SIG-M5 (cell line): ENCODE results near the gene CUL9.

ENCODE experiments used
- DNase-seq: peaks from one replicate; lab custom pipeline; 2025; lab: John Stamatoyannopoulos, UW

The CUL9 gene

DNA sequence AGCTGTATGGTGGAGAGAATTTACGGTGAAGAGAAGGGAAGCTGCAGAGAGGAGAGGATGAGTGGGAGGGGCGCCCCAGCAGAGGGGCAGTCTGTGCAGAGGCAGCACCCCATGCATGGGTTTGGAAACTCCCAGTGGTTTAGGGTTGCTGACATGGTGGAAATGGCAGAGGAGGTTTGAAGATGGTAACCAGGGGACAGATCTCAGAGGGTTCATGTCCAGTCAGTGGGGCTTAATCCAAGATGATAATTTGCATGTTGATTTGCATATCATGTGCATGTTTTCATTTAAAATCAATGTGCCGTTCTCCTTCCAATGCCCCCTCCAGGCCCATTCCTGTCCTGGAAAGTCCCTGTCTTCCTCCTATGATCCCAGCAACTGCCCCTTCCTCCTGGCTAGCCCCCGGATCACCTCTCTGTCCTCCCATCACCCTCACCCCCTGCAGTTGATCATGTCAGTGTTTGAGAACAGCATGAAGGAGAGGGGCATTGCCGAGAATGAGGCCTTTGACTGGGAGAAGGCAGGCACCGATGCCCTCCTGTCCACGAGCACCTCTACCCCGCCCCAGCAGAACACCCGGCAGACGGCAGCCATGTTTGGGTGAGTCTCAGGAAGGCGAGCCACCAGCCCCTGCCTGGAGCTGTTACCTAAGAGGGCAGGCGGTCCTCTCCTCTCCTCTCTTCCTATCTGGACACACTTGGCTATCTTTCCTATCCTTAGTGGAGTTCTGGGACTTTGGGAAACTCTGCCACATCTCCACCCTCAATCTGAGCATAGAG is 75.6 kb downstream of the CUL9 start:
- no peak for DNase-seq

DNA sequence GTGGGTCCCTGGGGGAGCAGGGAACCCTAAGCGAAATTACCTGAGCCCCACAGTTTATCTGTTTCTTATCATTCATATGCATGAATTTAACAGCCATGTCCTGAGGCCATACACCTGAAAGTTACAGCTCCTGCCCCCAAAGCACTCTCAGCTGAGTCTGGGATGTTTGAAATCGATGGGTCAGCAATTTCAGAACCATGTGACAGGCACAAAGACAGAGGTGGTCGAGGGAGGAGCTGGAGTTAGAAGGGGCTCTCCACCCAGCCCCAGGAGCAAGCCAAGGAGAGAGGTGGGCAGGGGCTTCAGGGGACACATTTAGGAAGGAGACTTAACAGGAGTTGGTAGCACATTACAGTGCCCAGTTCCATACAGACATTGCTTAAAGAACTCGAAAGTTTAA is 76.2 kb downstream of the CUL9 start:
- DNase-seq: no peak

DNA sequence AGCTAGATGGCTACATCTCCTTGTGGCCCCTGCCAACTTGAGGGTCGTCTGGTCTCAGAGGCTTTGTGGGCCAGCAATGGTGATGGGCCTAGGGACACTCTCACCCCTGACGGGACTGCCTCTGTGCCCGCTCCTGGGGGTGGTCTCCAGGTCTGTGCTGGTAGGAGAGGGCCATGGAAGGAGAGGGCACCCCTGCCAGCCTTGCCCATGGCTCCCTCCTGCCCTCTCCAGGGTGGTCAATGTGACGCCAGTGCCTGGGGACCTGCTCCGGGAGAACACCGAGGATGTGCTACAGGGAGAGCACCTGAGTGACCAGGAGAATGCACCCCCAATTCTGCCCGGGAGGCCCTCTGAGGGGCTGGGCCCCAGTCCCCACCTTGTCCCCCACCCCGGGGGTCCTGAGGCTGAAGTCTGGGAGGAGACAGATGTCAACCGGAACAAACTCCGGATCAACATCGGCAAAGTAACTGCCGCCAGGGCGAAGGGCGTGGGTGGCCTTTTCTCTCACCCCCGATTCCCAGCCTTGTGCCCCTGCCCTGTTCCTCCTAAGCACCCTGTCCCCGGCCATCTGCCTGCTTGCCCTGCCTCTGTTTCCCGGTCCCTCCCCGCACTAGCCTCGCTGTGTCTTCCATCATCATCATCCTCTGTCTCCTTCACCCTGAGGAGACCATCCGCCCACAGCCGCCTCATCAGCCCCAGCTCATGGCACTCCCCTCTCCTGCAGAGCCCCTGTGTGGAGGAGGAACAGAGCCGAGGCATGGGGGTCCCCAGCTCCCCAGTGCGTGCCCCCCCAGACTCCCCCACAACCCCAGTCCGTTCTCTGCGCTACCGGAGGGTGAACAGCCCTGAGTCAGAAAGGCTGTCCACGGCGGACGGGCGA is 77.1 kb downstream of the CUL9 start:
- no peak for DNase-seq

DNA sequence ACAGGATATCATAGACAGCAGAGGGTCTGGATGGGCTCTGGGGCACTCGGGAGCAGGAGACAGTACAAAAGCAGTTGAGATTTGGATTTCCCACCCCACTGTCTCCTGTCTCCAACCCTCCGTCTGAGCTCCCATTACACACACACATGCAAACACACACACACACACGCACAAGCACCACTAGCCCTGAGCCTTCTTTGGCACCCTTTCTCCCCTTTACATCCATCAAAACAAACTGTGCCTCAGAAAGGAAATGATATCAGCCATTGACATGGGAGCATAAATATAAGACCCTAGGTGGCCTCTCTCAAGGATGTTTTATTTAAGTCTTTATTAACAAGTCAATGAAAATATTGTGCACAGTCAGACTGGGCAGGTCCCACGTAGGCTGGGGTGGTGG is 78.8 kb downstream of the CUL9 start:
- DNase-seq: no peak

DNA sequence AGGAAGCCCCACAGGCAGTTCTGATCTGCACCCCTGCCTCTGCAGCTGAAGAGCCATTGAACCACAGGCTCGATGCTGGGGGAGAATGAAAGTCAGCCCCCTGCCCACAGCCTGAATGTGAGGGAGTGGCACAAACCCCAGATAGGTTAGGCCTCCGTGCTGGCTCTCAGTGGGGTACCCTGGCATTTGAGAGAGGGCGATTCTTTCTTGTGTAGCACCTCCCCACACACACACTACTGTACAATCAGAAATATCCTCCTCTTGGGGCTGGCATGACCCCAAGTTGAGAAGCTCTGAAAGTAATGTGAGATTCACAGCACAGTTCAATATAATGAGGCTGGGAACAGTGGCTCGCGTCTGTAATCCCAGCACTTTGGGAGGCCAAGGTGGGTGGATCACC is 79.2 kb downstream of the CUL9 start:
- DNase-seq: no peak

DNA sequence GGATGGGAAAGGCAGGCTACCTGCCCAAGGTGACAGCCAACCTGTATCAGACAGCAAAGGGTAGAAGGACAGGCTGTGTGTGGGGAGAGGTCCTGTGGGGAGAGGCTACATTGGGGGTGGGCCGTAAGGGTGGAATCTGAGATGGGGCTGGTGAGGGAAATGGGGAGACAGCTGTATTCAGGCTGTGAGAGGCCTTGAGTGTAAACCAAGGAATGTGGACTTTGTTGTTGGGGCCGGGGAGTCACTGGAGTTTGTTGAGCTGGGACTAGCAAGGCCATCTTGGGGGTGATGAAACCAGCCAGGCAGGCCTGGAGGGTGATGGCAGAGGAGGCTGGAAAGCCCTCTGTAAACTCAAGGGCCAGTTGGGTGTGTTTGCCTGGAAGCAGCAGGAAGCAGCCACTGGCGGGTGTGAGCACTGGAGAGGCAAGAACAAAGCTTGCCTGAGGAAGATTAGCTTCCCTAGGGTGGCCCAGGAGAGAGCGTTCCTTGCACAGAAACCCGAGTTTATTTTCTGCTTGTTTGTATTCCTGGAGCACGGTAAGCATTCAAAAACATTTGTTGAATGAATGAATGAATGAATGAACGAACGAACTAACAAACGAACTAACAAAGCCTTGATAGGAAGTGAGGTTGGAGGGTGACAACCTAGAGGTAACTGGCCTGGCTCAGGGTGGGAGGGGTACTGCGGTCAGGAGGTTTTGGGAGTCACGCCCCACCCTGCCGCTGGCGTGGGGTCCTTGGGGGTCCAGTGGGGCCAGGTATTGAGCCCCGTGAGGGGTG is 80.2 kb downstream of the CUL9 start:
- no peak for DNase-seq

DNA sequence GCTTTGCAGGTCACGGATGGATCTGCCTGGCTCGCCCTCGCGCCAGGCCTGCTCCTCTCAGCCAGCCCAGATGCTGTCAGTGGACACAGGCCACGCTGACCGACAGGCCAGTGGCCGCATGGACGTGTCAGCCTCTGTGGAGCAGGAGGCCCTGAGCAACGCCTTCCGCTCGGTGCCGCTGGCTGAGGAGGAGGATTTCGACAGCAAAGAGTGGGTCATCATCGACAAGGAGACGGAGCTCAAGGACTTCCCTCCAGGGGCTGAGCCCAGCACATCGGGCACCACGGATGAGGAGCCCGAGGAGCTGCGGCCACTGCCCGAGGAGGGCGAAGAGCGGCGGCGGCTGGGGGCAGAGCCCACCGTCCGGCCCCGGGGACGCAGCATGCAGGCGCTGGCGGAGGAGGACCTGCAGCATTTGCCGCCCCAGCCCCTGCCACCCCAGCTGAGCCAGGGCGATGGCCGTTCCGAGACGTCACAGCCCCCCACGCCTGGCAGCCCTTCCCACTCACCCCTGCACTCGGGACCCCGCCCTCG is 80.9 kb downstream of the CUL9 start:
- no peak for DNase-seq

DNA sequence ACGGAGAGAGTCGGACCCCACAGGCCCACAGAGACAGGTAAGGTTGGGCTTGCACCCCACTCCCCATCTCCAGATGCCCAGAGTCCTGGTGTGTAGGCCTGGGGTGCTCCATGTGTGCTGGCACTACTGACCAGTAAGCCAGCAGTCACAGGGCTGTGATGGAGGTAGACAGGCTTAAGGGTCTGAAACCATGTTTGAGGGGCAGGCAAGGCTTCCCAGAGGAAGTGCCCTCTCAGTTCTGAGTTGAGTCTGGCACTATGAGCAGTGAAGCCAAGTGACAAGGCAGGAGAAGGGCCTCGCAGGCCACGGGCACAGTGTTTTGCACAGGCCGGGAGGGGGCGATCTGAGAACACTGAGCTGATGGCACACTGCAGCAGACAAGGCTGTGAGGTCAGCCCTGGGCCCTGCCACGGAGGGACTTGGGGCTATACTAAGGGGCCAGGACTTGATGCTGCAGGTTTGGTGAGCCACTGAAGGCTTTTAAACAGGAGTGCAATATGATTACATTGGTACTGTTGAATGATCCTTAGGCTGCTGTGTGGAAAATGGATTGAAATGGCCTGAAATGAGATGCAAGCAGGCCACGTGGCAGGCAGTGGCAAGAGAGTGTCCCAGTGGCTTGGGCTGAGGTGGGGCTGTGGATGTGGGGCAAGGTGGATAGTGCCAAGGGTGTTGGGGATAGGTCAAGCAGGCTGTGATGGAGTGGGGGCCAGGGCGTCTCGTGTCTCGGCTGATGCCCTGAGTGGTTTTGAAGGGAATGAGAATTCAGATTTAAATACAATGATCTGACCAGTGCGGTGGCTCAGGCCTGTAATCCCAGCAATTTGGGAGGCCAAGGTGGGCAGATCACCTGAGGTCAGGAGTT is 81.5 kb downstream of the CUL9 start:
- DNase-seq: no peak

DNA sequence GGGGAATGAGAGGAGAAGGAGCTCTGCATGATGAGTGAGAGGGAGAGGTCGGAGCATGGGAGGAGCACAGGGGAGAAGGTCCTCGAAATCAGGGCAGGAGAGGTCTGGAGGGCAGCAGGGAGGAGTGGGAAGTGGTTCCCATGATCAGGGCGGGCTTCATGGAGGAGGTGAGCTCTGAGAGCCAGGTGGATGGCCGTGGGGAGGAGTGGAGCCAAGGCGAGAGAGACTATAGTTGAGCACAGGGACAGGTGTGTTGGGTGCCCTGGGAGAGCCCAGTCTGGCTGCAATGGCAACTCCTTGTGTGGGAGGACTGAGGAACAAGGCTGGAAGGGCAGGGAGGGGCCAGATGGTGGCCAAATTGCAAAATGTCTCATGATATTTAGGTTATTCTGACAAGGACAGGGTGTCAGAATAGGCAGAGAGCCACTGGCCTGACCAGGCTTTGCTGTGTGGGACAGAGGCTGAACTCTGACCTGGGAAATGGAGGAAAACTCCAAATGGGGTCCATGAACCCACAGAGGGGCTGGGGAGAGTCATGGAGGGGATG is 82.7 kb downstream of the CUL9 start:
- DNase-seq: no peak

DNA sequence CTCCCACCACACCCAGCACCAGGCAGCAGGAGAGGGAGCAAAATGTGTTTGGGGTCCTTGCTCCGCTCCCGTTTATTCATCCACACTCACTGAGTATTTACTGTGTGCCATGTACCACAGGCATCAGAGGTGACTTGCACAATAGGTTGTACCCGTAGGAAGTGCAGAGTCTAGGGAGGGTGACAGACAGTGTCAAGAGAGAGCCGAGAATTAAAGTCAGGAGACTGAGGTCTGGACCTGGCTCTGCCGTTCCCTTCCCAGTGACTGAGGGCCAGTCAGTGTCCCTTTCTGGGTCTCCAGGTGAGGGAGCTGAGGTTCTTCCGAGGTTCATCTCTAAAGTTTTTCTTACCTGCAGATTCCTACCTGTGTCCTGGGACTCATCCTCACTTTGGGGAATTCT is 83.6 kb downstream of the CUL9 start:
- DNase-seq: no peak

DNA sequence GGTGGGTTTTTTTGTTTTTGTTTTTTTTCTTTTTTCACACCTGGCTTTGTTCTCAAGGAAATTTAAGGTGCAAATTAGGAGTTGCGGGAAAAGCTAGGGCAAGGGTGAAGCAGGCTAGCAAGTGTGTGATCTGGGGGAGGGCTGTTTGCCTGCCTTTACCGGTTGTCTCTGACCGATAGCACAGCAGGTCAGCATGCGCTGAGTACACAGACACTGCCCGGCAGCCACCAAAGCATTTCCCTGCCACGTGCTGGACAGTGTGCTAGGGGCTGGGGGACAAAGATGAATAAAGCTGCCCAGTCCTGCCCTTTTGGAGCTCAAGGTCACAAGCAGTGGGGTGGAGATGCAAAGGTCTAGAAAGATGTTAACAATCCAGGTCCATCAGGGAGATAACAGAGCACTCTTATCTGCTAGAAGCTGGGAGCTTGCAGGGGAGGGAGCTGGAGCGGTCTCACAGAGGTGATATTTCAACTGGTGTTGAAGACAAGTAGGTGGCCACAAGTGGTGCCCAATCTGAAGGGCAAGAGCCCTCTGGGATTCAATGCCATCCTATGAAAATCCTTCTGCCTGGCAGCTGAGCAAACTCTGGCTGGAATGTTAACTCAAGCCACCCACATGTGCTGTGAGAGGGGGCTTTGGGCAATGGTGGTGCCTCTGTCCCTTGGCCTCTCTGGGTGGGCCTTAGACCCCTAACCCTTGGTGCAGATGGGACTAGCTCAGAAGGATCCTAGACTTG is 85.8 kb downstream of the CUL9 start:
- DNase-seq: no peak

DNA sequence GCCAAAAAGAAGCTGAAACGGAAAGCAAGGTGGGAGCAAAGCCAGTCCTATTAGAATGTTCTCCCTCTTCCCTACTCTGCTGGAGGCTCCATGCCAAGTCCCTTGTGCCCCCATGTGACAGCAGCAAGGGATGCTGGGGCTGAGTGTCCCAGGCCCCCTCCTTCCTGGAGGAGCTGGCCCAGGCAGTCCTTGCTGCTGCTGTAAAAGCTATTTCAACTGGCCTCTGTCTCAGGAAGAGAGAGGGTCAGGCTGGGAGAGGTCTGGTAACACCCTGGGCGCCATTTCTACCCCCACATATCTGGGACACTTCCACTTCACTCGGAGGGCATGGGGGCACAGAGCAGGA is 86.3 kb downstream of the CUL9 start:
- no peak for DNase-seq

DNA sequence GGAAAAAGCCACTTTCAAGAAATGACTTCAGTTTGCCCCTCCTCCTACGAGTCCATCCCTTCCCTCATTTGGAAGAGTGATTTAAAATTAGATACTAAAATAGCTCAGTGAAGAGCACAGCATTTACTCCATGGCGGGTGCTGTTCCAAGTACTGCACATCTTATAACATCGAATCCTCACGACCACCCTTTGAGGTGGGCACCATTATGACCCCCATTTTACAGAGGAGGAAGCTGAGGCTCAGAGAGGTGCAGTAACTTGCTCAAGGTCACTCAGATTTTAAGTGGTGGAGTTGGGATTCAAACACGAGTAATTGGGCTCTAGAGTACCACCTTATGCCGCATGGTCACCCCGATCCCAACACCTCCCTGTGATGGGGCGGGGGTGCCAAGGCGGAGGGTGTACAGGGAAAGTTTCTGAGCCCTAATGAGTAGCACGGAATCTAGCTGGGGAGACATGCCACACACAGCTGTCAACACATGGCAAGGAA is 86.8 kb downstream of the CUL9 start:
- DNase-seq: no peak

DNA sequence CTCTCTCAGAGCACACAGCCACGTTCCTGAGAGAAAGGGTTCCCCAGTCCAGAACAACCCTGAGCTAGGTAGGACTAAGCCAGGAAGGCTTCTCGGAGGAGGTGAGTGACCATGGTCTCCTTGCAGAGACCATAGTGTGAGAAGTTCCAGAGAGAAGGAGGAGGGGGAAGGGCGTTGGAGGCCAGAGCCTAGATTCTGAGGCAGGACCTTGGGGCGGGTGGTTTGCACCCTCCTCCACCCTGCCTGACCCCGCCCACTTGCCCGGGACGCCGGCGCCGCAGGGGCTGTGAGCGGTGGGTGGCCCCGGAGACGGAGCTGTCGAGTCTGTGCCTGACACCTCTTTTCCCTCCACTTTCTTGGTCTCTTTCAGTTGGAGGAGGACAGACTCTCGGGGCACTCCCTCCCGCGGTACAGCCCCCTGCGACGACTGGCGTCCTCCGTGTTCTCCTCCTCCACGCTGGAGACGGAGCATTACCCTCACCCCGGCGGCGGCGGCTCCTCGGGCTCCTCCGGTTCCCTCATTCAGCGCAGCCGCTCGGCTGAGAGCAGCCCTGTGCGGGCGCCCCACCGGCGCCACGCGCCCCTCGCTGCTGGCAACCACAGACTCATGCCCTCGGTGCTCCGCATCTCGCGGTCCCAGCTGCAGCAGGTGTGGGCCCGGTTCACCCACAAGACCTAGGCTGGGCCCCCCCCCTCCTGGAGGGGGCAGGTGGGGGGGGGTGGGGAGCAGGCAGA is 87.4 kb downstream of the CUL9 start:
- no peak for DNase-seq

DNA sequence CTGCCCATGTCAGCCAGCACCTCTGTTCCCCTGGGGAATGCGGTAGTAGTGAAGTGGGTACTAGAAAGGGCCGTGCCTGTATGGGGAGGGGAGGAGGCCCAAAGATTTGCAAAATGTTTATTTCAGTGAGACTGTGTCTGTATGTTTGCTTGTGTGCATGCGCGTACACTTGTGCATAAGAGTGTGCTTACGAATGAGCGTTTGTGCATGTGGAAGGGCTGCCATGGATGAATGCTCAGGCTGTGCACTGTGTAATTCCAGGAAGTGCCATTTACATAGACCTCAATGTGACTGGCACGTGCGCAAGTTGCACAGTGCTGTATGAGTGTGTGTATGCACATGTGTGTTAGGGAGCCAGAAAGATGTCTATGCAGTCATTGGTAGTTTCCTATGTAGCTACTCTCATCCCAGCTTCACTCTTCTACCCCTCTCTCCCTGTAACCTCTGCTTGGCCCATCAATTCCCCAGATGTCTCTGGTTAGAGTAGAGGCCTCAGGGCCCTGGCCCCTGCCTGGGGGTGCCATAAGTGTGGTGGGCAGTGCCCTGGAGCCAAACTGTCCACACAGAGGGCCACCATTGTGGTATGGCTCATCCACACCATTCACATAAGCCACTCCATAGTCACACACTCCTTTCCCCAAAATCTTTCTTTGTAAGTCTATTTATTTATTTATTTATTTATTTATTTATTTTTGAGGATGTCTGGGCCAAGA is 89.3 kb downstream of the CUL9 start:
- no peak for DNase-seq

DNA sequence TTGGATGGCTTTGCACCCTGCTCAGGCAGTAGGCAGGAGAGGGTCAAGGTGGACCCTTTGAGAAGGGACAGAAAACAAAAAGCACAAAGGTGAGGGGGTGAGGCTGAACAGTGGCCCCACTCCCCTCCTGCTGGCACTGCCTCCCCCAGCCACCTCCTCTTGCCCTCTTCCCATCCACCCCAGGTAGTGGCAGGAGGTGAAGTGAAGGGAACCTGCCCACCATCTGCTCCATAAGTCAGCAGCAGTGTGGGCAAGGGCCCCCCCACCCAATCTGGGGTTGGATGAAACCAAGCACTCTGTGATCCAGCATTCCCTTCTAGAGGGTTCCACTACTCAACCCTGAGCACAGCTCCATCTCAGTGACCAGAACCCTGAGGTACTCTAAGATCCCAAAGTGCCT is 89.9 kb downstream of the CUL9 start:
- DNase-seq: no peak

DNA sequence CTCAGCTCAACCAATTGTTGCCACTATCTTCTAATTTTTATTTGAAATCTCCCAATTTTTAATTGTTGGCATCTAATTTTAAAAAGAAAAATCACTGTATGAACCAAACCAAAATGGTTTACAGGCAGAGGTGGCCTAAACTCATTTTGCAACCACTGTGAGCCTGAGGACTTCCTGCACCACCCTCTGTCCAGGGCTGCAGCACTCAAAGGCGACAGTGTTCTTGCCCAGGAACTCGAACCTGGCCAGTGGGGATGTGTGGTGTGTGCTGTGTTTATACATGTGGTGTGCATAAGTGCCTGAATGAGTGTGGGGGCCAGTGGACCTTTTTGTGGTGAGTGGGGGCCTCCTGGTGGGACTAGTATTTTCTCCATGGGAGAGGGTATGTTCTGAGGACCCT is 91.7 kb downstream of the CUL9 start:
- DNase-seq: no peak
